ENCODE data around the gene CPA1.

The CPA1 gene

DNA sequence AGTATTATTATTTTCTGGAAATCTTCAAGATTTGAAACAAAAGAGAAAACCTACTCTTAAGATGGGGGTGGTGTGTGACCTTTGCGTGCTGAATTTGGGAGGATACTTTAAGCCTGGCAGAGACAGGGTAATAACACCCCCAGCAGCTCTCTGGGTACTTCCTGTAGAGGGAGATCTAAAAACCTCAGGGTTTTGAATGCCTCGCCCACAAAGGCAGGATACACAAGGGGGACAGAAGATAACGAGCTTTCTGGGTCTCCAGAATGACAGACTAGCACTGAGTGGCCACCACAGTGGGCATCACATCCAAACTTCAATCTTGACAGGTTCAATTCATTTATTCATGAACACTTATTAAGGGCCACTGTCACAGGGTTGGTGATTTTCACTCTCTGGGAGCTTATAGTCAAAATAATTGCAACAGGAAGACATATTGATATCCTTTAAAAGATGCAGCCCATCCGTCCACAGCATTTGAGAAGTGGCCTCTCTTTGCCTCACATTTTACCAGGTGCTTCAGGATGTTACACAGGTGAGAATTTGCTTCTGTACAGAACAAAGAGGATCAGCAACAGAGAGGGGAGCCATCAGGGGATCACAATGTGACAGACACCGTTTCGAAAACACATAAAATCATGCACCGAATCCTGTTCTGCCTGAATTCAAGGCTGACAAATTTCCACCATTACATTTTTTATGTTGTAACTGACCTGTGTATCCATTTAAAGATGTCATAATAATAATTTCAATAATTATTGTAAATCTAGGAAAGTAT lies 14.3 kb downstream of the CPA1 start:
- no peak for DNase-seq (ENCODE audit: low read depth in 2 of 2)

DNA sequence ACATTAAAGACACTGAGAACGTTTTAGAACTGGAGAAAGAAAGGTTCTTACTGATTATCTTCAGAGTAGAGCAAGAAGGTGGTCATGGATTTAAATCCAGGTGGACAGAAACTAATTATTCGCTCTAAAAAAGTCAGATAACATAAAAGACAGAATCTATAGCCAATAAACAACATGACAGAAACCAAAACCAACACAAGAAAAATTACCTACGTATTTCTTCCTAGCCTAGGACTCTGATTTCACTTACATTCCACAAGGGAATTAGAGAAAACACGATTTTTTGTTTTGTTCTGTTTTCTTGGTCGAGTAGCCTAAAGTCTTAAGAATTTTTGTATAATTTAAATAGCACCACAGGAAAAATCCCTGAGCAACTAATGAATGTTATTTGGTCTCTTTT lies 15.1 kb downstream of the CPA1 start:
- DNase-seq (ENCODE audit: low read depth in 2 of 2): no peak

DNA sequence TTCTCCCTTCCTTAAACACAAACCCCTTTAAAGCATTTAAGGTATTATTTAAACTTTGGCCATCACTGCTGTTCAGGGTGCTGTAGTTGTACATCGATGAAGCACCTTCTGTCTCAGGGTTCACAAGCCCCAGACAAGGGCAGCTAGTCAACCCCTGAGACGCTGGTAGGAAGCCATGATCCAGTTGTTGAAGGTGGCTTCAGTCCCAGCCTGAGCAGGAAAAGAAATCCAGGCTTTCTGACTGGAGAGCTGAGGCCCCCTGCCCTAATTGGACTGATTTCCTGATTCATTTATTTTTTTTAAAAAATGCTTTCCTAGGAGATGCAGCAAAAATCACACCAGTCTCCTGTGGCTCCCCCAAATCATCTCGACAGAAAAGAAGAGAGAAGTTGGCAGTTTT lies 15.8 kb downstream of the CPA1 start:
- DNase-seq (ENCODE audit: low read depth in 2 of 2): no peak

DNA sequence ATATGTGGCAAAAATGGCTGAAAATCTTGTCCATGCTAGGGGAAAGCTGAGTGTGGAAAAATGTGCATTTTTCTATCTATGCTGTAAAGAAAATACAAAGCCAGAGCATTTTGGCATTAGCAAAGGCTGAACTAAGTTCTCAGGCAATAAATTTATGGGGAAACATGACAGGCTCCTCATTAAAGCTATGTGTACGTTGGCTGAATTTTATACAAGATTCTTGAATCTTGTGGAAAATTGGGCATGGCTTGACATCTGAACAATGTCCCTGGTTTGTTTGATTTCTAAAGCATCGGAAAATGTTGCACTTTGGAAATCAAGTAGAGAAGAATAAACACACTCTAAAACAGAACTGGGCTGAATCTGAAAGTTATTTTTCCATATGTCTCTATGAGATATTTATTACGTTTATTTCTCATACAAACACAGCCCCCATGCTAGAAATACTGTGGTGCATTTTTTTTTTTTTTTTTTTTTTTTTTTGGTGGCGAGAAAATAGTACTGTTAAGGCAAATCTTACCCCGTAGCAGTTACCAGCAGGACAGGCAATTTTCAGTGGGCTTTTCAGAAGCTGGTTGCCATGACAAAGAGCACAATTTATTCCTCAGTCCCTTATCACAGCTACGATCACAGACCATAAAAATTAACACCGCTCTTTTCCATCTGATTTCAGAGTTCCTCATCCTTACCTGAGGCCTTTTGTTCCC lies 16.9 kb downstream of the CPA1 start:
- DNase-seq (ENCODE audit: low read depth in 2 of 2): no peak

DNA sequence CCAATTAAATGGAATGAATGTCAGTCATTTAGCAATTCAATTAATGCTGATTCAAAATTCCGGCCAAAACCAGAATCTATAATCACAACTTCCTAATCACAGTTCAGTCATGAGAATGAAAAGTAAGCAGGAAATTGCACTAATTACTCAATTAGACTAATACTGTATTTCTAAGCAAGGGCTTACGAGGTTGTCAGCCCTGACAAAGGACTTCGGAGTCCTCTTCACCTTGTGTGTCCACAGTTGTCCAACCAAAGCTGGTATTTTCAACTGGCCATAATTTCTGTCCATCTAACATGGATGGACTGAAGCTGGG lies 17.4 kb downstream of the CPA1 start:
- DNase-seq (ENCODE audit: low read depth in 2 of 2): no peak

DNA sequence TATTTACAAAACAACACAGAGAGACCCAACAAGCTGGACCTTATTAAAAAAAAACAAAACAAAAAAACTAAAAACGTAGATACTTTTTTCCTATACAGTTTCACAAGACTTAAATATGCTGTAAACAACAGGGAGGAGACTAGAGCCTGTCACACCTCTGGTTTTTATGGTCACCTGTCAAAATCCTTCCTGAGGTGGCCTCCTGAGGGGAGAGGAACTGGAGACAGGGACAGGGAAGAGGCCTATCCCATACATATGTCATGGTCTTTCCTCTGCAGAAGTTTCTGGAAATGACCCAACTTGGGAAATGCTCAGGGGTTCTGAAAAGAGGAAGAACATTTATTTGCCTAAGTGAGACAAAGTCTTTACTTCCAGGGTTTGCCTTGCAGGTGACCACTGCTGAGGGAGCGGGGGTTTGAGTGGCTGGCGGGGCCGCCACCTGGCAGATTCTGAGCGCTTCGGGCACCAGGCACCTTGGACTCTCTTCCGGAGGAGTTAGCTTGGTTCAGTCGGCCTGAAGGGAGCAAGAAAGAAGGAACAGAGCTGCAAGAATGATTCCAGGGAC lies 18.3 kb downstream of the CPA1 start:
- DNase-seq (ENCODE audit: low read depth in 2 of 2): no peak

DNA sequence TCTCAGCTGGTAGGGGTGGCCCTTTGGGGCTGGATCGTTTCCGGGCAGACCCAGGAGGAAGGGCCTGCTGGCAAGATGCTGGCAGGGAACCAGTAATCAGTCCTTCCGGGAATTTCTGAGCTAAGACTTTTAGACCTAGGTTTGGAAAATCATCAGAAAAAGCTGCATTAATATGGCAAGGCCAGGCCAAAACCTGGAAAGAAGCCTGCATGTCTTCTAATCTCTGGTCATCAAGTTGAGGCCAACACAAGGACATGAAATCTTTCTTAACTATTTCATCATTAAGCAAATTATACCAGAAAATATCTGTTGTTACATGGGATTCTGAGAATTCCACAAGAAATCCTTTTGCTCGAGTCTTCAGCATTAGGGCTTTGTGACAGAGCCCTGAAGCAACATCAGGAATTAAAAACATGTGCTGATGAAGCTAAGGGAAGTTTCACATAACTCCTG lies 19.9 kb downstream of the CPA1 start:
- DNase-seq (ENCODE audit: low read depth in 2 of 2): no peak

DNA sequence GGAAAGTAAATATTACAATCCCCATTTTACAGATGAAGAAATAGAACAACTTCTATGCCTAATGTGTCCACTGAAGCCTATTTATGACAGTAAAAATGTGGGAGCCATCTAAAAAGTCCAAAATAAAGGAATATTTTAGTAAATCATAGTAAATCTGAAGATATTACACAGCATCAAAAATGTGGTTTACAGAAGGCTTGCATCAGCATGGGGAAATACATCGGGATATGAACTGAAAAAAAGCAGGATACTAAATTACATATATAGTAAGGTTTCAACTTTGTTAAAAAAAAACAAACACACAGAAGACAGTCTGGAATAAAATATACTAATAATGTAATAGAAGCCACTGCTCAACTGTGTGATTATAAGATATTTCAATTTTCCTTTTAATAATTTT lies 20.8 kb downstream of the CPA1 start:
- no peak for DNase-seq (ENCODE audit: low read depth in 2 of 2)

DNA sequence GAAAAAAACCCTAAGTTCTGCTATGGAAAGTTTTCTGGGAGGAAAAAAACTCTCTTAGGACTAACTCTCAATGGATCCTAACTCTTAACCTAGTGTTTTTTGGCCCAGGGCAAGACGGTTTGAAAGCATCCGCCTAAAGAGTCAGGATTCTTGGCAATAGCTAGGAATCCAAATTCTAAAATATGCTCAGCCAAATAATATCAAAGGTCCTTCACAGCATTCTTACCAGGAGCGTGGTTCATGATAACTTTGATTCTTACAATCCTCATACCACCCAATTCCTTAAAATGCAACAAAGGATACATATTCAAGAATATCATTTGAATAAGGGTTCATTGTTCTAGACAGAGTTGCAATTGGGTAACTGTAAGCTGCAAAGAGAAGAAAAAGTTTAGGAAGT lies 21.3 kb downstream of the CPA1 start:
- no peak for DNase-seq (ENCODE audit: low read depth in 2 of 2)

DNA sequence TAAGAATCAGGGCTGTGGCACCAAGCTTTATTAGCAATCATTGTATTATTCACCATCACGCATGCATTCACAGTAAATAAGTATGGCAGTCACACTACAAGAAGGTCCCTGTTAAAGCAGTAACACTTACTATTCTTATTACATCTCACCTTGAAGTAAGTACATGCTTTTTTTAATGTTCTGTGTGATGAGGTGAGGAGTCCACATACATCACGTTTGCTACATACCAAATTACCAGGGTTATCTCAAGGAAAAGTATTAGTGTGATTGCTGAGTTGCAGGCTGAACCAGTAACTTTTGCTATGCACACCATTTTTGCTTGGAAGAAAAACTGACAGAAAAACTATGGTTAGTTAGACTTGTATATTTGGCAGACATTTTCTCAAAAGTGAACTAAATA lies 24.7 kb downstream of the CPA1 start:
- no peak for DNase-seq (ENCODE audit: low read depth in 2 of 2)

DNA sequence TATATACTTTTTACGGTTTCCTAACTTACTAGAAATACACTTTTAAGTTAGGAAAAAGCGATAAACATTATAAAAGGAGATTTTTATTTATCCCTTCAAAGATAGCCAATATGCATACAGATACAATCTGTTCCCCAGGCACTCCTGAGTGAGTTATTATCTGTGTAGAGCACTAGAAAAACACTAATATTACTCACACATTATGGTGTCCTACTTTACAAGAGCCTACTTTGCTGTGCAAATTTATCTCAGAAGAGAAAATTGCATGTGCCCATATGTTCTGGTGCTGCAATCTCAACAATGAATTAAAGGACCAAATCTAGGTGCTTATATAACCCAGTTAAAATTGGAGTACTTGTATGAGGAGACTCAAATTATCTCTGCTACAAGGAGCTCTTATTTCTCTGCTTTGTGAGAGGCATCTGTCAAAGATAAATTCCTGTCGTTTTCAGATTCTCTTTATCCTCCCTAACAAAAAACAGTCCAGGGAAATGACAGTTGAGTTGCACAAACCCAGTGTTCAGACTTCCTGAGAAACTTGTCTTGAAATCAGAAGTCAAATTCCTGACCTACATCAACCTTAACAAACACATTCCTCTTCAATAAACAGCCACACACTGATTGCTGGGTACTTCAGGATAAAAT lies 28.9 kb downstream of the CPA1 start:
- no peak for DNase-seq (ENCODE audit: low read depth in 2 of 2)

DNA sequence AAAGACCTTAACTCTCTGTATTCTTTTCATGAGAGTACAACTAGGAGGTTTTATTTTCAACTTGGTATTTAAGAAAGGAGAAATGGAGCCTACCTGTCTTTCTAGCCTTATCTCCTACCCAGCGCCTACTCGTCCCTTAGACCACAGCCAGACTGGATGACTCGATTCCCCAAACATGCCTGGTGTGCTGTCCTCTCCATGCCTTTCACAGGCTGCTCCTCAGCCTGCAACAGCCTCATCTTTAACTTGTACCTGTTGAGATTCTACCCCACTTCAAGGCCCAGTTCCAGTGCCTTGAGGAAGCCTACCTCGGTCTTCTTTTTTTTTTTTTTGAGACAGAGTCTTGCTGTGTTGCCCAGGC lies 29.4 kb downstream of the CPA1 start:
- DNase-seq (ENCODE audit: low read depth in 2 of 2): no peak

DNA sequence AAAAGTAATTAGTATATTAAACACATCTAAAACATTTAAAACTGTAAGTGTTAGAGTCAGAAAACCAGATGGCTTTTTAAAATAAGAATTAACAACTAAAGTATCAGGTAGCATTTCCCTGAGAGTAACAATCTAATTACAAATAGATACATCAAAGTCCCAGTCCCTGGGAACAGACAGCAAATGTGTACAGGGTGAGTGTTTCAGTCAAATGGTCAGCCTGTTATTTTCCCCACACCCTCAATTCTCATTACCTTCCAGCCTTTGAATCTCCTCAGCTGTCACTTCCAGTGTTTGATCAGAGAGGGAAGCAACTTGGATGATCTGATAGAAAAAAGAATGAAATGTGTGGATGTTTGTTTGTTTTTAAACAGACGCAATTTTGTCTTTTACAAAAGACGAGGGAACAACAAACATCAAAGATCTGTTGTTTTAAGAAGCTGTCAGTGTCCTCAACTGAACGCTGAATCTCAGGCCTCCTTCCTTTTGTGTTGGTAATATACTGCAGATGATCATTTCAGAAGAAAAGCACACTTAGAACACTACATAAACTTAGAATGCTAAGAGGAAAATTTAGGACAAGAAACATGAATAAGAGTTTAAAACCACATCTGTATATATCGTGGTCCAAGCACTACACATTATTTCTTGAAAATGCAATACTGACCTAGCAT lies 30.7 kb downstream of the CPA1 start:
- DNase-seq (ENCODE audit: low read depth in 2 of 2): no peak

DNA sequence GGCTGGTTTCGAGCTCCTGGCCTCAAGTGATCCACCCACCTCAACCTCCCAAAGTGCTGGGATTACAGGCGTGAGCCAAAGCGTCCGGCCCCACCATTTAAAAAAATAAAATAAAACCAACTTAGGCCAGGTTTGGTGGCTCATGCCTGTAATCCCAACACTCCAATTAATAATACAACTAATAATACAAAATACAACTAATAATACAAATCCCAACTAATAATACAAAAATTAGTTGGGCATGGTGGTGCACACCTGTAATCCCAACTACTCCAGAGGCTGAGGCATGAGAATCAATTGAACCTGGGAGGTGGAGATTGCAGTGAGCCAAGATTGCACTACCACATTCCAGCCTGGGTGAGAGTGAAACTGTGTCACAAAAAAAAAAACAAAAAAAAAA lies 32.9 kb downstream of the CPA1 start:
- DNase-seq (ENCODE audit: low read depth in 2 of 2): no peak

DNA sequence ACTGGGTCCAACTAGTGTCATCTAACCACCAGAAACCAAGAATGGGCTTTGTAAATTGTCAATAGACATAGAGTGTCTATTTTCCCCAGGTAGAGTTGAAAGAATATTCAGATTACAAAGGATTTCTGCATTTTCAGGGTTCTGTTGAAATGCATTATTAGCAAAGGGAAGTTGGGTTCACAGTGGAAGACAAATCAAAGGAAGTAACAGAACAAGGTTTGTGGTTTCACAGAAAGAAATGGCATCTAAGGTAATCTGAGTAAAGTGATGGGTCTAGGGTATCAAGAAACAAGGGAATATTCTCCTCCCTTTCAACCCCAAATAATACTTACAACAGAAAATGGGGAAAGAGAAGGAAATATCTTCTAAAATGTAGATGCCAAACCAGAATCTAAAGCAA lies 34.7 kb downstream of the CPA1 start:
- no peak for DNase-seq (ENCODE audit: low read depth in 2 of 2)

DNA sequence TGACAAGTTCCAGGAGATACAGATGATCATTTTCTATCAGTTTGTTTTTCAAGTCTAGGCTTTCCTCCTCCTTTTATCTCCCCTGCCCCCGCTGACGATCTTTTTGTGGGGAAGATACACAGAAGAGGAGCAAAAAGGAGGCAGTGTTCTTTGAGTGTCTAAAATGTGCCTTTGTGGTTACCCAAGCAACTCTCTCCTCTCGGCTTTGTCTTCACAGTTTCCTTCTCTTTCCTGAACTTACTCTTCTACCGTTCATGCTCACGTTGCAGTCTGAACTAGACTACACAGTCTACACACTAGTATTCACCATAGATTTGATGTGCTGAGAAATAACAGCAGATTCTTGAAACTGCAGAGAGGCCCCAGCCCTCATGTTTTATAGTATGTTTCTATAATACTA lies 36.9 kb downstream of the CPA1 start:
- no peak for DNase-seq (ENCODE audit: low read depth in 2 of 2)

DNA sequence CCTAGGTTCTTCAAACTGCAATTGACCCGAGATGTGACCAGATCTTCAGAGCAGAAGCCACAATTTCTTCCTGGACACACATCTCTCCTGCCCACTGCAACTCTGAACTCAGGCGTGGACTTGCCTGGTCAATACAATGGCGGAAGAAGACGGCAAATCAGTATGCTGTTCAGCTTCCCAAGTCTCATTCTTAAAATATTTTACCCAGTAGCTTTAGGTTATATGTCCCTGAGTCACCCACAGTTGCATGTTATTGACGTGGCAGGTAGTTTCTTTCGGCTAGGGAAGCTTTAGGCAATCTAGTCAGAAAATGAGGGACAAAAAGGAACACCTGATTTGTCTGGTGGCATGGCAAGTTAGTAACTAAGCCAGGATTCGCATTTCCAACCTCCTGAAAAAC lies 38.0 kb downstream of the CPA1 start:
- no peak for DNase-seq (ENCODE audit: low read depth in 2 of 2)

DNA sequence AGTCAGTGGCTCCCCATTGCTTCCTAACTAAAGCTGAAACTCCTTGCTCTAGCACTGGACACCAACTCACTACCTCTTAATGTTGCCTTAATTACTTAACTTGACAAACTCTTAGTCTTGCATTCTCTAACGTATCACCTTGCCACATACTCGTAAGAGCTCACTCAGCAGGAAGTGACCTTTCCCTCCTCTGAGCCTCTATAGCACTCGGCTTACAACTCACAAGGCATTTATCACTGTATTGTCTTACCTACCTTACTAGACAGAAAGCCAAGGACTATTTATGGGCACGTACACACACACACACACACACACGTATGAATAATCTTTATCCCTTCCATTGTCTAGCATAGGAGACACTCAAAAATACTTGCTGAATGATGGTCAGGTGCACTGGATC lies 39.4 kb downstream of the CPA1 start:
- DNase-seq (ENCODE audit: low read depth in 2 of 2): no peak

DNA sequence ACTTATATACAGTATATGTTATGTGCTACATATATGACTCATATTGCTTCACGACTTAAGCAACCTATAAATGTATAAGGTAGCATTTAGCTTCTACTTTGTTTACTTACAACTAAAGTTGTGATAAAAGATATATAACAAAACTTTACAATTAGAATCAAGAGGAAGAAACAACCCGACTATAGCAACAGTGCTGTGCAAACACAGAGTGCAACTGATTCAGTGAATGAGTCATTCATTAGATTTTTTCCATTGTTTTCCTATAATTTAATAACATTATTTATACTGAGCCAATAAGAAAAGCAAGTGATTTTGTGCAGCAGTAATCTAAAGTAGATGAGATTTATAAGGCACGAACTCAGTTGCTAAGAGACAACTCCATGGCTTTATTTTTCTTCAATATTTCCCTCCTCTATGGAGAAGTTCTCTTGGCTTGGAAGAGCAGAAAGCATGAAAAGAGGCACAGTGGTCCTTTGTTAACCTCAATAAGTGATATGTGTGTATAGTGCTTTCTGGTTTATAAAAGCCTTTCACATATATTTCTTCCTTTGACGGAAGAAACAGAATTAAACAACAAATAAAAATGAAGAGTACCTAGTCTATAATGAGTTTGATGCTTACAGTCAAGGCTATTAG lies 40.8 kb downstream of the CPA1 start:
- no peak for DNase-seq (ENCODE audit: low read depth in 2 of 2)

DNA sequence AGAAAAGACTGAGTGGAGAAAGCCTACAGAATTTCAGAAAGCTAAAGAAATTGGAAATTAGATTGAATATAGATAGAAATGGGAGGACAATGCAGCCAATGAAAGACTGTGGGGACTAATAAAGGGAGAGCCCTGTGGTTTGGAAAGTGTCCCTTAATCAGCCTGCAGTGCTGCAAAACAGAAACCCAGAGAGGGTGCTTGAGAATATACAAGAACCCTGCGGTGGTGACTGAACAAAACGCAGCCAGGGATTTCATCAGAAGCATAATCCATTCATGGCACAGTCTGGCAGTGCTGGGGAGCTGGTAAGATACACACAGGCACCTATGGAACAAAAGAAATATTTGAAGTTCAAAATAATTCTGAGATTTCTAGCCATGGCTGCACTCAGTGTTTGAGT lies 41.4 kb downstream of the CPA1 start:
- DNase-seq (ENCODE audit: low read depth in 2 of 2): no peak

DNA sequence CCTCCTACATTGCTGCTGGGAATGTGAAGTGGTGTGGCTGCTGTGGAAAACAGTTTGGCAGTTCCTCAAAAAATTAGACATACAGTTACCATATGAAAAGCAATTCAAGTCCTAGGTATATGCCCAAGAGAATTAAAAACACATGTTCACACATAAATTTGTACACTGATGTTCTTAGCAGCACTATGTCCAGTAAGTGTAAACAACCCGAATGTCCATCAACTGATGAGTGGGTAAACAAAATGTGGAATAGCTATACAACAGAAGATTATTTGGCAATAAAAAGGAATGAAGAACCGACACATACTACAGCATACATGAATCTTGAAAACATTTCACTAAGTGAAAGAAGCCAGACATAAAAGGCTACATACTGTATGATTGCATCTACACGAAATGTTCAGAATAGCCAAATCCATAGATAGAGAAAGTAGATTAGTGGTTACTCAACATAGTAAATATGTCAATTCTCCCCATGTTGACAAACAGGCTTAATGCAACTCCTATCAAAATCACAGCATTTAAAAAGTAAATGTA lies 43.3 kb downstream of the CPA1 start:
- DNase-seq (ENCODE audit: low read depth in 2 of 2): no peak

DNA sequence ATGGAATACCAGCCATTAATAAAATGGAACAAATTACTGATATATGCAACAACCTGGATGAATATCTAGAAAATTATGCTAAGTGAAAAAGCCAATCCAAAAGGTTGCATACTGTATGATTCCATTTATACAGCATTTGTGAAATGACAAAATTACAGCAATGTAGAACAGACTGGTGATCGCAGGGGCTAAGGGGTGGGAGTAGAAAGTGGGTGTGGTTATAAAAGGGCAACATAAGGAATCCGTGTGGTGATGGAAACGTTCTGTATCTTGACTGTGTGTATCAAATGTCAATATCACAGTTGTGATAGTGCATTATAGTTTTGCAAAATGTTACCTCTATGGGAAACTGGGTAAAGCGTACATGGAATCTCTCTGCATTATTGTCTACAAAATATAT lies 45.5 kb downstream of the CPA1 start:
- DNase-seq (ENCODE audit: low read depth in 2 of 2): no peak

All from stimulated activated CD4-positive, alpha-beta T cell treated with anti-CD3 and anti-CD28 coated beads, Interleukin-1b, Interleukin-23, amount 100 ng/mL, for 1 hour (primary cell).